Fibroblast of the aortic adventitia (primary cell): Measurements from ENCODE around the gene FOSL1. TPM values are rescaled to one million over a fixed set of nuclear protein-coding genes. Genes with fewer than 3 reads are reported as not detected.

Source experiments
- DNase-seq: peaks from one replicate; pipeline ENCODE4 v3.0.0-alpha.2; 2010; ENCODE audit warnings: low read depth
- H3K4me3 ChIP-seq: 2 replicates; pipeline ENCODE4 v1.5.1; 2011; ENCODE audit warnings: low read depth, mild to moderate bottlenecking, control low read depth, low read length, moderate library complexity
- total RNA-seq: library from RNA; depleted of rRNA; stranded (reverse); fragments of >200 nt; gene quantifications from 2 replicates; pipeline ENCODE4 v1.2.3, GENCODE V29; 2012; ENCODE audit warnings: low replicate concordance
- TF ChIP-seq, protein P1 (sequence below): IDR thresholded peaks from 2 replicates; pipeline ENCODE4 v1.5.1; 2011; ENCODE audit warnings: mild to moderate bottlenecking, low read length, control low read depth, inconsistent platforms; ENCODE audit not compliant: insufficient read depth

Gene FOSL1
- total RNA-seq, 1 donor: 73.9 TPM

DNA sequence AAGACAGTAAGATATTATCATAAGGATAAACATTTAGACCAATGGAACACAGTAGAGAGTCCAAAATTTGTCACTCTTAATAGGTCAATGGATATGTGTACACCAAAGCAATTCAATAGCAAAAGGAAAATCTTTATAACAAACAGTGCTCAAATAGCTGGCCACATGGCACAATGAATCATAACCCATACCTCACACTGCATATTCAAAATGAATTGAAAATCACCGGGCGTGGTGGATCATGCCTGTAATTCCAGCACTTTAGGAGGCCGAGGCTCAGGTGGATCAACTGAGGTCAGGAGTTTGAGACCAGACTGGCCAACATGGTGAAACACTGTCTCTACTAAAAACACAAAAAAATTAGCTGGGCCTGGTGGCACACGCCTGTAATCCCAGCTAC lies 58.0 kb downstream of the FOSL1 start:
- no peak overlapping the region for H3K4me3 ChIP-seq
- DNase-seq: no peak
- TF ChIP-seq, protein P1, sequence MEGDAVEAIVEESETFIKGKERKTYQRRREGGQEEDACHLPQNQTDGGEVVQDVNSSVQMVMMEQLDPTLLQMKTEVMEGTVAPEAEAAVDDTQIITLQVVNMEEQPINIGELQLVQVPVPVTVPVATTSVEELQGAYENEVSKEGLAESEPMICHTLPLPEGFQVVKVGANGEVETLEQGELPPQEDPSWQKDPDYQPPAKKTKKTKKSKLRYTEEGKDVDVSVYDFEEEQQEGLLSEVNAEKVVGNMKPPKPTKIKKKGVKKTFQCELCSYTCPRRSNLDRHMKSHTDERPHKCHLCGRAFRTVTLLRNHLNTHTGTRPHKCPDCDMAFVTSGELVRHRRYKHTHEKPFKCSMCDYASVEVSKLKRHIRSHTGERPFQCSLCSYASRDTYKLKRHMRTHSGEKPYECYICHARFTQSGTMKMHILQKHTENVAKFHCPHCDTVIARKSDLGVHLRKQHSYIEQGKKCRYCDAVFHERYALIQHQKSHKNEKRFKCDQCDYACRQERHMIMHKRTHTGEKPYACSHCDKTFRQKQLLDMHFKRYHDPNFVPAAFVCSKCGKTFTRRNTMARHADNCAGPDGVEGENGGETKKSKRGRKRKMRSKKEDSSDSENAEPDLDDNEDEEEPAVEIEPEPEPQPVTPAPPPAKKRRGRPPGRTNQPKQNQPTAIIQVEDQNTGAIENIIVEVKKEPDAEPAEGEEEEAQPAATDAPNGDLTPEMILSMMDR: no peak

Other genes starting within 250 kb of the FOSL1 start
- 10.2 and 39.5 TPM in 2 replicates for gene RELA, start 237.5 kb downstream of the FOSL1 start, total RNA-seq
- gene KAT5, start 188.1 kb downstream of the FOSL1 start, total RNA-seq: 35.9 and 59.1 TPM in 2 replicates
- gene RNASEH2C, start 179.6 kb downstream of the FOSL1 start, total RNA-seq: 44.6 and 49.6 TPM in 2 replicates
- 11.5 and 14.4 TPM in 2 replicates for gene AP5B1, start 119.4 kb downstream of the FOSL1 start, total RNA-seq
- gene OVOL1, start 113.3 kb downstream of the FOSL1 start, total RNA-seq: not detected in 2 replicates
- 1.6 and 3.3 TPM in 2 replicates for gene SNX32, start 66.4 kb downstream of the FOSL1 start, total RNA-seq
- gene CFL1, start 42.2 kb downstream of the FOSL1 start, total RNA-seq: 673 and 713 TPM in 2 replicates
- gene MUS81, start 40.0 kb downstream of the FOSL1 start, total RNA-seq: 26.3 and 31.8 TPM in 2 replicates
- 57.3 and 105 TPM in 2 replicates for gene EFEMP2, start 27.6 kb downstream of the FOSL1 start, total RNA-seq
- gene CTSW, start 20.6 kb downstream of the FOSL1 start, total RNA-seq: not detected in 2 replicates
- 71.7 and 157 TPM in 2 replicates for gene FIBP, start 11.9 kb downstream of the FOSL1 start, total RNA-seq
- 75.0 and 288 TPM in 2 replicates for gene CCDC85B, start 9.7 kb downstream of the FOSL1 start, total RNA-seq
- 9.6 and 44.8 TPM in 2 replicates for gene C11orf68, start 18.7 kb upstream of the FOSL1 start, total RNA-seq
- gene DRAP1, start 19.0 kb upstream of the FOSL1 start, total RNA-seq: 155 and 317 TPM in 2 replicates
- gene TSGA10IP, start 45.1 kb upstream of the FOSL1 start, total RNA-seq: not detected in 2 replicates
- gene SART1, start 61.3 kb upstream of the FOSL1 start, total RNA-seq: 22.7 and 71.2 TPM in 2 replicates
- gene EIF1AD, start 101.8 kb upstream of the FOSL1 start, total RNA-seq: 21.9 and 26.4 TPM in 2 replicates
- 44.1 and 57.7 TPM in 2 replicates for gene BANF1, start 102.1 kb upstream of the FOSL1 start, total RNA-seq
- 1.7 TPM in 1 of 2 replicates, not detected in the other for gene CST6, start 111.6 kb upstream of the FOSL1 start, total RNA-seq
- gene CATSPER1, start 126.1 kb upstream of the FOSL1 start, total RNA-seq: not detected in 2 replicates
- gene GAL3ST3, start 148.8 kb upstream of the FOSL1 start, total RNA-seq: not detected in 2 replicates
- 158 and 255 TPM in 2 replicates for gene SF3B2, start 152.0 kb upstream of the FOSL1 start, total RNA-seq
- gene PACS1, start 169.9 kb upstream of the FOSL1 start, total RNA-seq: 18.6 and 31.5 TPM in 2 replicates